Cortex of kidney (tissue), 1 donor: ENCODE data around the gene BCORL1.

Experiments
- DNase-seq: peaks from one replicate; lab custom pipeline; 2025; lab: John Stamatoyannopoulos, UW

BCORL1 gene

GRCh38 chrX:130014356-130014755 lies 31.9 kb downstream of the BCORL1 start:
- DNase-seq, result no peak

- no peak for DNase-seq
These were observed 32.3 kb downstream of the BCORL1 start for GRCh38 chrX:130014770-130015169.

GRCh38 chrX:130015181-130015580 lies 32.7 kb downstream of the BCORL1 start:
- DNase-seq, result no peak

GRCh38 chrX:130018143-130018542 lies 35.7 kb downstream of the BCORL1 start:
- DNase-seq, result no peak

- no peak for DNase-seq
These were observed 38.4 kb downstream of the BCORL1 start for GRCh38 chrX:130020661-130021324.

GRCh38 chrX:130024127-130024526 lies 41.7 kb downstream of the BCORL1 start:
- DNase-seq, result peak; percentile 3

- no peak for DNase-seq
These were observed 42.8 kb downstream of the BCORL1 start for GRCh38 chrX:130025256-130025655.

- DNase-seq, result no peak
These were observed 45.1 kb downstream of the BCORL1 start for GRCh38 chrX:130027569-130027968.

GRCh38 chrX:130028196-130028595 lies 45.8 kb downstream of the BCORL1 start:
- no peak for DNase-seq

GRCh38 chrX:130030826-130031225 lies 48.4 kb downstream of the BCORL1 start:
- no peak for DNase-seq

GRCh38 chrX:130032552-130032951 lies 50.1 kb downstream of the BCORL1 start:
- DNase-seq, result no peak

- no peak for DNase-seq
These were observed 51.7 kb downstream of the BCORL1 start for GRCh38 chrX:130034178-130034577.

- no peak for DNase-seq
These were observed 57.4 kb downstream of the BCORL1 start for GRCh38 chrX:130039847-130040246.

GRCh38 chrX:130047416-130047815 lies 65.0 kb downstream of the BCORL1 start:
- DNase-seq, result no peak

- no peak for DNase-seq
These were observed 66.3 kb downstream of the BCORL1 start for GRCh38 chrX:130048686-130049222.

GRCh38 chrX:130049821-130050220 lies 67.4 kb downstream of the BCORL1 start:
- DNase-seq, result no peak

- DNase-seq, result no peak
These were observed 68.9 kb downstream of the BCORL1 start for GRCh38 chrX:130051176-130051845.

GRCh38 chrX:130053236-130053635 lies 70.8 kb downstream of the BCORL1 start:
- no peak for DNase-seq

- DNase-seq, result no peak
These were observed 72.7 kb downstream of the BCORL1 start for GRCh38 chrX:130055103-130055502.

GRCh38 chrX:130055899-130056298 lies 73.5 kb downstream of the BCORL1 start:
- no peak for DNase-seq

- no peak for DNase-seq
These were observed 74.8 kb downstream of the BCORL1 start for GRCh38 chrX:130057209-130057608.

GRCh38 chrX:130058652-130059051 lies 76.2 kb downstream of the BCORL1 start:
- DNase-seq, result no peak
